ENCODE measurements around the gene PPP6R1.

PPP6R1 gene

GRCh38 chr19:55258828-55259539 is at the start of gene PPP6R1:
TSS of gene PPP6R1 (minus strand) at chr19:55259017. CDS start at chr19:55247103, 11,914 bp downstream.
- DNase-seq, result peak; percentile 99

- no peak for DNase-seq
Observed at GRCh38 chr19:55308281-55308680, 49.5 kb upstream of the PPP6R1 start.

GRCh38 chr19:55306712-55307111 is 47.9 kb upstream of the PPP6R1 start:
- no peak for DNase-seq

- no peak for DNase-seq
Observed at GRCh38 chr19:55305983-55306562, 47.3 kb upstream of the PPP6R1 start.

GRCh38 chr19:55305491-55305890 is 46.7 kb upstream of the PPP6R1 start:
- DNase-seq, result peak; percentile 39 to 72

GRCh38 chr19:55304980-55305379 is 46.2 kb upstream of the PPP6R1 start:
- DNase-seq, result no peak

- DNase-seq, result peak; percentile 29 to 44
Observed at GRCh38 chr19:55304279-55304978, 45.6 kb upstream of the PPP6R1 start.

GRCh38 chr19:55303477-55303876 is 44.7 kb upstream of the PPP6R1 start:
- no peak for DNase-seq

GRCh38 chr19:55302318-55302703 is 43.5 kb upstream of the PPP6R1 start:
- DNase-seq, result no peak

GRCh38 chr19:55301459-55302317 is 42.9 kb upstream of the PPP6R1 start:
- peak; percentile 77 to 82 for DNase-seq

- no peak for DNase-seq
Observed at GRCh38 chr19:55300886-55301458, 42.2 kb upstream of the PPP6R1 start.

GRCh38 chr19:55299991-55300390 is 41.2 kb upstream of the PPP6R1 start:
- DNase-seq, result no peak

- DNase-seq, result no peak
Observed at GRCh38 chr19:55297267-55297666, 38.5 kb upstream of the PPP6R1 start.

- DNase-seq, result no peak
Observed at GRCh38 chr19:55289117-55289796, 30.4 kb upstream of the PPP6R1 start.

GRCh38 chr19:55287361-55288079 is 28.7 kb upstream of the PPP6R1 start:
- DNase-seq, result no peak

- DNase-seq, result no peak
Observed at GRCh38 chr19:55285229-55285890, 26.5 kb upstream of the PPP6R1 start.

- DNase-seq, result no peak
Observed at GRCh38 chr19:55284405-55285058, 25.7 kb upstream of the PPP6R1 start.

GRCh38 chr19:55283548-55284377 is 24.9 kb upstream of the PPP6R1 start, which contains the start of gene BRSK1:
TSS of gene BRSK1 (plus strand) at chr19:55283997. CDS start at chr19:55284443, 446 bp downstream.
- DNase-seq, result no peak
